Measurements from ENCODE around the gene HSPB6.

The HSPB6 gene

GRCh38 chr19:35722897-35723296 lies 33.9 kb downstream of the HSPB6 start:
- Histone ChIP-seq H3K4me1 (ENCODE audit: insufficient read depth, low read length, poor library complexity, severe bottlenecking) (peaks cover 14% of the 10 kb centered on the region), H3K79me2 (ENCODE audit: insufficient read depth, low read length) (peaks cover 42% of the 10 kb centered on the region), H3K9ac (ENCODE audit: low read depth, low read length, poor library complexity, severe bottlenecking) (no peak overlapping the region), H3K4me3 (ENCODE audit: low read length, poor library complexity, severe bottlenecking) (no peak overlapping the region), H3K9me2 (replicated peaks; ENCODE audit: low read depth, low read length) (no peaks in the 10 kb centered on the region), H4K20me1 (ENCODE audit: insufficient read depth, low read length, poor library complexity, severe bottlenecking) (peaks cover 27% of the 10 kb centered on the region), H3K4me2 (ENCODE audit: low read depth, low read length, poor library complexity, severe bottlenecking) (no peak overlapping the region), H3F3A (ENCODE audit: low read depth) (no peaks in the 10 kb centered on the region), H3K9me3 (ENCODE audit: insufficient read depth, low read depth, low read length) (no peaks in the 10 kb centered on the region), H3K27me3 (ENCODE audit: insufficient read depth, low read length, poor library complexity, severe bottlenecking) (no peaks in the 10 kb centered on the region), H3K36me3 (ENCODE audit: insufficient read depth, low read length) (peaks cover 58% of the 10 kb centered on the region; the same call in 1 of the 2 replicates), H2AFZ (ENCODE audit: low read length) (no peak overlapping the region)
- TF ChIP-seq EZH2phosphoT487 (IDR thresholded peaks at IDR 0.05; ENCODE audit: borderline replicate concordance) = no peak
- no peak for TF ChIP-seq CTCF (conservative IDR thresholded peaks at IDR 0.05; ENCODE audit: low read length)

GRCh38 chr19:35722461-35722860 lies 34.4 kb downstream of the HSPB6 start:
- no peaks in the 10 kb centered on the region for H3K9me3 ChIP-seq (ENCODE audit: insufficient read depth, low read depth, low read length)
- H2AFZ ChIP-seq (ENCODE audit: low read length) = no peak overlapping the region
- no peak overlapping the region for H3K4me3 ChIP-seq (ENCODE audit: low read length, poor library complexity, severe bottlenecking)
- peaks cover 14% of the 10 kb centered on the region for H3K4me1 ChIP-seq (ENCODE audit: insufficient read depth, low read length, poor library complexity, severe bottlenecking)
- no peak overlapping the region for H3K9ac ChIP-seq (ENCODE audit: low read depth, low read length, poor library complexity, severe bottlenecking)
- peaks cover 42% of the 10 kb centered on the region for H3K79me2 ChIP-seq (ENCODE audit: insufficient read depth, low read length)
- TF ChIP-seq CTCF (conservative IDR thresholded peaks at IDR 0.05; ENCODE audit: low read length) = no peak
- no peak for TF ChIP-seq EZH2phosphoT487 (IDR thresholded peaks at IDR 0.05; ENCODE audit: borderline replicate concordance)
- H3K4me2 ChIP-seq (ENCODE audit: low read depth, low read length, poor library complexity, severe bottlenecking) = no peak overlapping the region
- H3K27me3 ChIP-seq (ENCODE audit: insufficient read depth, low read length, poor library complexity, severe bottlenecking) = no peaks in the 10 kb centered on the region
- no peaks in the 10 kb centered on the region for H3F3A ChIP-seq (ENCODE audit: low read depth)
- H3K9me2 ChIP-seq (replicated peaks; ENCODE audit: low read depth, low read length) = no peaks in the 10 kb centered on the region
- H4K20me1 ChIP-seq (ENCODE audit: insufficient read depth, low read length, poor library complexity, severe bottlenecking) = peaks cover 27% of the 10 kb centered on the region
- peaks cover 54% of the 10 kb centered on the region; the same call in 1 of the 2 replicates for H3K36me3 ChIP-seq (ENCODE audit: insufficient read depth, low read length)

GRCh38 chr19:35721374-35721773 lies 35.5 kb downstream of the HSPB6 start:
- peaks cover 42% of the 10 kb centered on the region for H3K79me2 ChIP-seq (ENCODE audit: insufficient read depth, low read length)
- no peak overlapping the region for H3K4me3 ChIP-seq (ENCODE audit: low read length, poor library complexity, severe bottlenecking)
- H3K4me1 ChIP-seq (ENCODE audit: insufficient read depth, low read length, poor library complexity, severe bottlenecking) = peaks cover 17% of the 10 kb centered on the region
- H3K9ac ChIP-seq (ENCODE audit: low read depth, low read length, poor library complexity, severe bottlenecking) = no peak overlapping the region
- peaks cover 46% of the 10 kb centered on the region; the same call in 1 of the 2 replicates for H3K36me3 ChIP-seq (ENCODE audit: insufficient read depth, low read length)
- TF ChIP-seq CTCF (conservative IDR thresholded peaks at IDR 0.05; ENCODE audit: low read length) (no peak), EZH2phosphoT487 (IDR thresholded peaks at IDR 0.05; ENCODE audit: borderline replicate concordance) (no peak)
- peaks cover 27% of the 10 kb centered on the region for H4K20me1 ChIP-seq (ENCODE audit: insufficient read depth, low read length, poor library complexity, severe bottlenecking)
- H3K4me2 ChIP-seq (ENCODE audit: low read depth, low read length, poor library complexity, severe bottlenecking) = peak overlapping the region; percentile 38
- no peaks in the 10 kb centered on the region for H3F3A ChIP-seq (ENCODE audit: low read depth)
- no peaks in the 10 kb centered on the region for H3K9me3 ChIP-seq (ENCODE audit: insufficient read depth, low read depth, low read length)
- H2AFZ ChIP-seq (ENCODE audit: low read length) = no peak overlapping the region
- no peaks in the 10 kb centered on the region for H3K27me3 ChIP-seq (ENCODE audit: insufficient read depth, low read length, poor library complexity, severe bottlenecking)
- H3K9me2 ChIP-seq (replicated peaks; ENCODE audit: low read depth, low read length) = no peaks in the 10 kb centered on the region
